HEK293 (cell line): Measurements from ENCODE around the gene EXD3.
A peak's percentile ranks its signal among the peaks of the same experiment; 100 is the strongest.

Source experiments
- CTCF ChIA-PET: fragments of 350-600 bp; formaldehyde crosslinking; extraction: SDS; loops from one replicate; lab custom pipeline; 2021; ENCODE audit warnings: antibody characterized with exemption; lab: Yijun Ruan, JAX
- POLR2A ChIA-PET: fragments of 300-600 bp; formaldehyde crosslinking; extraction: SDS; loops from one replicate; lab custom pipeline; 2020; ENCODE audit warnings: antibody characterized with exemption, inconsistent platforms; lab: Yijun Ruan, JAX
- H3K27ac ChIP-seq: fragments of 200-500 bp; sonication (Bioruptor generic); 2 replicates; pipeline ENCODE4 v1.5.1; 2014; ENCODE audit warnings: low read depth, low read length, control low read depth, inconsistent platforms; ENCODE audit errors: extremely low read depth
- H3K36me3 ChIP-seq, 2 experiments: fragments of 200-500 bp in 1 of 2; sonication (Bioruptor generic) in 1 of 2; 1 replicate in 1 of 2; 2 replicates in 1 of 2; pipeline ENCODE4 v1.5.1; 2014 to 2017; ENCODE audit warnings: inconsistent platforms in 2 of 2, low read length in 2 of 2; ENCODE audit not compliant: control insufficient read depth in 2 of 2, insufficient read depth in 1 of 2
- H3K4me1 ChIP-seq: fragments of 200-500 bp; sonication (Bioruptor generic); 2 replicates; pipeline ENCODE4 v1.5.1; 2014; ENCODE audit warnings: mild to moderate bottlenecking, low read length, inconsistent platforms; ENCODE audit not compliant: control insufficient read depth, insufficient read depth
- H3K4me3 ChIP-seq: 2 replicates; pipeline ENCODE4 v1.5.1; 2011; ENCODE audit warnings: low read depth, mild to moderate bottlenecking, control low read depth, low read length, moderate library complexity
- H3K9me3 ChIP-seq: fragments of 200-500 bp; sonication (Bioruptor generic); 2 replicates; pipeline ENCODE4 v1.5.1; 2014; ENCODE audit warnings: low read depth, low read length, inconsistent platforms; ENCODE audit not compliant: control insufficient read depth, insufficient read depth
- GLI2 ChIP-seq: fragments of 450-650 bp; formaldehyde crosslinking; IDR thresholded peaks from 2 replicates; pipeline ENCODE4; 2017; ENCODE audit warnings: missing biosample characterization, missing genetic modification characterization, low read depth, borderline replicate concordance
- GLI4 ChIP-seq: fragments of 450-650 bp; formaldehyde crosslinking; IDR thresholded peaks from 2 replicates; pipeline ENCODE4 v1.5.1; 2016; ENCODE audit warnings: missing biosample characterization, missing genetic modification characterization
- SALL2 ChIP-seq: fragments of 450-650 bp; formaldehyde crosslinking; IDR thresholded peaks from 2 replicates; pipeline ENCODE4 v1.5.0; 2017; ENCODE audit warnings: missing biosample characterization, mild to moderate bottlenecking, missing genetic modification characterization, borderline replicate concordance
- TCF7L2 ChIP-seq: IDR thresholded peaks from 2 replicates; pipeline ENCODE4 v1.6.1; 2011; ENCODE audit warnings: low read depth, mild to moderate bottlenecking, inconsistent platforms, low read length, moderate library complexity, borderline replicate concordance
- ZNF10 ChIP-seq: fragments of 450-650 bp; formaldehyde crosslinking; IDR thresholded peaks from 2 replicates; pipeline ENCODE4 v1.5.1; 2017; ENCODE audit warnings: missing biosample characterization, missing genetic modification characterization
- ZNF133 ChIP-seq: fragments of 450-650 bp; formaldehyde crosslinking; IDR thresholded peaks from 2 replicates; pipeline ENCODE4 v1.5.1; 2016; ENCODE audit warnings: missing biosample characterization, missing genetic modification characterization
- ZNF146 ChIP-seq: fragments of 450-650 bp; formaldehyde crosslinking; IDR thresholded peaks from 2 replicates; pipeline ENCODE4 v1.5.1; 2016; ENCODE audit warnings: missing biosample characterization, missing genetic modification characterization
- ZNF274 ChIP-seq, 2 experiments: fragments of 200-500 bp in 1 of 2; fragments of 450-650 bp in 1 of 2; sonication (Bioruptor generic) in 1 of 2; formaldehyde crosslinking in 1 of 2; IDR thresholded peaks; 2 replicates each; pipeline versions ENCODE4 v1.5.1 to v1.6.1; 2014 to 2016; ENCODE audit warnings: borderline replicate concordance in 1 of 2, inconsistent platforms in 1 of 2, low read length in 1 of 2, missing biosample characterization in 1 of 2, missing genetic modification characterization in 1 of 2
- ZNF324 ChIP-seq: fragments of 450-650 bp; formaldehyde crosslinking; IDR thresholded peaks from 2 replicates; pipeline ENCODE4 v1.5.1; 2016; ENCODE audit warnings: missing biosample characterization, missing genetic modification characterization
- ZNF335 ChIP-seq: fragments of 450-650 bp; formaldehyde crosslinking; conservative IDR thresholded peaks from 2 replicates; pipeline ENCODE4 v1.5.1; 2016; ENCODE audit warnings: missing biosample characterization, missing genetic modification characterization
- ZNF423 ChIP-seq: fragments of 450-650 bp; formaldehyde crosslinking; IDR thresholded peaks from 2 replicates; pipeline ENCODE4 v1.5.1; 2016; ENCODE audit warnings: missing biosample characterization, missing genetic modification characterization
- ZNF544 ChIP-seq: fragments of 450-650 bp; formaldehyde crosslinking; IDR thresholded peaks from 2 replicates; pipeline ENCODE4 v1.5.0; 2017; ENCODE audit warnings: missing biosample characterization, missing genetic modification characterization
- ZNF548 ChIP-seq: fragments of 450-650 bp; formaldehyde crosslinking; IDR thresholded peaks from 2 replicates; pipeline ENCODE4 v1.5.1; 2016; ENCODE audit warnings: missing biosample characterization, missing genetic modification characterization
- ZNF549 ChIP-seq: fragments of 450-650 bp; IDR thresholded peaks from 2 replicates; pipeline ENCODE4 v1.5.1; 2018; ENCODE audit warnings: missing biosample characterization, missing genetic modification characterization, mild to moderate bottlenecking, inconsistent platforms, moderate library complexity
- ZNF747 ChIP-seq: fragments of 450-650 bp; formaldehyde crosslinking; IDR thresholded peaks from 2 replicates; pipeline ENCODE4 v1.5.1; 2016; ENCODE audit warnings: missing biosample characterization, missing genetic modification characterization
- ZNF843 ChIP-seq: fragments of 450-650 bp; formaldehyde crosslinking; IDR thresholded peaks from 2 replicates; pipeline ENCODE4 v1.5.1; 2016; ENCODE audit warnings: missing biosample characterization, missing genetic modification characterization
- TF ChIP-seq, protein P1 (sequence below): fragments of 450-650 bp; formaldehyde crosslinking; IDR thresholded peaks from 2 replicates; pipeline ENCODE4 v1.5.1; 2017; ENCODE audit warnings: missing biosample characterization, missing genetic modification characterization
- TF ChIP-seq, protein P2 (sequence below): IDR thresholded peaks from 2 replicates; pipeline ENCODE4 v1.6.1; 2011; ENCODE audit warnings: mild to moderate bottlenecking, low read depth, low read length, borderline replicate concordance
- TF ChIP-seq, protein P3 (sequence below): fragments of 450-650 bp; formaldehyde crosslinking; IDR thresholded peaks from 2 replicates; pipeline ENCODE4 v1.5.1; 2016; ENCODE audit warnings: missing biosample characterization, missing genetic modification characterization
- TF ChIP-seq, protein P4 (sequence below): fragments of 450-650 bp; formaldehyde crosslinking; IDR thresholded peaks from 2 replicates; pipeline ENCODE4 v1.5.1; 2017; ENCODE audit warnings: missing biosample characterization, mild to moderate bottlenecking, missing genetic modification characterization, moderate library complexity
- TF ChIP-seq, protein P5 (sequence below): fragments of 450-650 bp; formaldehyde crosslinking; IDR thresholded peaks from 2 replicates; pipeline ENCODE4 v1.5.1; 2016; ENCODE audit warnings: missing biosample characterization, missing genetic modification characterization

Gene EXD3

DNA sequence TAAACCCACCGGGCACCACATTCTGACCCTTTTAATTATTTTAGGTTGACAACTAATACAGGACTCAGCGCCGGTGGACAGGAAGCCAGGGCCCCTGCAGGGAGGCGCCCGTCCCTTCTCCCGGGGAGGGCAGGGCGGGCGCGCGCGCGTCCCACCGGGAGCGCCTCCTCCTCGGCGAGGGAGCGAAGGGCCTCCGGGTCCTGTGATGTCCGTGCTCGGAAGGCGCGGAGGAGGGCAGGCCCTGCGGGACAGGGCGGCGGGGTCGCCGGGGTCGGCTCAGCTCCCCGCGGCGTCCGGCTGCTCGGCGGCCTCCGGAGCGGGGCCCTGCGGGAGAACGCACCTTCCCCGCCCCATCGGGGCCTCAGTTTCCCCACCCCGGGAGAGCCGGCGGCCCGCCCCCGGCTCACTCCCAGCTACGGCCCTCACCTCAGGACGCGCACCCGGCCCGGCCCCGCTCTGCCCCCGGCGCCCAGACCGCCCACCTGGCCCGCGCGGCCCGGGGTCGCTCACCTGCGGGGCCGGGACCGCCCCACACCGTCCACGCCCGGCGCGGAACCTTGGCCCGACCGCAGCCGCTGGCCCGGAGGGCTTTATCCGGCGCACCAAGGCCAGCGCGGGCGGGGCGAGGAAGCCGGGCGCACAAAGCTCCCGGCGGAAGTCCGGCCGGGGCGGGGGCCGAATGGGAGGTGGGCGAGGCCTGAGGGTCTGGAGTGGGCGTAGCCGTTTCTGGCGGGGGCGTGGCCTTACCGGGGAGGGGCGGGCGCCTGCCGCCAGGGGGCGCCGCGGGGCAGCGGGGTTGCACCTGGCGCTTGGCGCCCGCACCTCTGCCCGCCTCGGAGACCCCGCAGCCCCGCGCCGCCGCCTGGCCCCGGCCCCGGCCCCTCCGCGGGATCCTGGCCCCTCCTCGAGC lies at the start of gene EXD3, which contains the start of gene NOXA1 (continued):
- TF ChIP-seq ZNF747 (tag by site-specific recombination): no peak
- TF ChIP-seq, protein P1, sequence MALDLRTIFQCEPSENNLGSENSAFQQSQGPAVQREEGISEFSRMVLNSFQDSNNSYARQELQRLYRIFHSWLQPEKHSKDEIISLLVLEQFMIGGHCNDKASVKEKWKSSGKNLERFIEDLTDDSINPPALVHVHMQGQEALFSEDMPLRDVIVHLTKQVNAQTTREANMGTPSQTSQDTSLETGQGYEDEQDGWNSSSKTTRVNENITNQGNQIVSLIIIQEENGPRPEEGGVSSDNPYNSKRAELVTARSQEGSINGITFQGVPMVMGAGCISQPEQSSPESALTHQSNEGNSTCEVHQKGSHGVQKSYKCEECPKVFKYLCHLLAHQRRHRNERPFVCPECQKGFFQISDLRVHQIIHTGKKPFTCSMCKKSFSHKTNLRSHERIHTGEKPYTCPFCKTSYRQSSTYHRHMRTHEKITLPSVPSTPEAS: peak; percentile 19; the same call in 1 of the 2 replicates
- no peak for TF ChIP-seq ZNF549 (tag by site-specific recombination)
- TF ChIP-seq, protein P2, sequence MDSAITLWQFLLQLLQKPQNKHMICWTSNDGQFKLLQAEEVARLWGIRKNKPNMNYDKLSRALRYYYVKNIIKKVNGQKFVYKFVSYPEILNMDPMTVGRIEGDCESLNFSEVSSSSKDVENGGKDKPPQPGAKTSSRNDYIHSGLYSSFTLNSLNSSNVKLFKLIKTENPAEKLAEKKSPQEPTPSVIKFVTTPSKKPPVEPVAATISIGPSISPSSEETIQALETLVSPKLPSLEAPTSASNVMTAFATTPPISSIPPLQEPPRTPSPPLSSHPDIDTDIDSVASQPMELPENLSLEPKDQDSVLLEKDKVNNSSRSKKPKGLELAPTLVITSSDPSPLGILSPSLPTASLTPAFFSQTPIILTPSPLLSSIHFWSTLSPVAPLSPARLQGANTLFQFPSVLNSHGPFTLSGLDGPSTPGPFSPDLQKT: peak; percentile 35; the same call in 1 of the 2 replicates
- TF ChIP-seq ZNF146 (tag by site-specific recombination): peak; percentile 69; the same call in 1 of the 2 replicates
- TF ChIP-seq TCF7L2: no peak
- no peak for TF ChIP-seq ZNF548 (tag by site-specific recombination)

DNA sequence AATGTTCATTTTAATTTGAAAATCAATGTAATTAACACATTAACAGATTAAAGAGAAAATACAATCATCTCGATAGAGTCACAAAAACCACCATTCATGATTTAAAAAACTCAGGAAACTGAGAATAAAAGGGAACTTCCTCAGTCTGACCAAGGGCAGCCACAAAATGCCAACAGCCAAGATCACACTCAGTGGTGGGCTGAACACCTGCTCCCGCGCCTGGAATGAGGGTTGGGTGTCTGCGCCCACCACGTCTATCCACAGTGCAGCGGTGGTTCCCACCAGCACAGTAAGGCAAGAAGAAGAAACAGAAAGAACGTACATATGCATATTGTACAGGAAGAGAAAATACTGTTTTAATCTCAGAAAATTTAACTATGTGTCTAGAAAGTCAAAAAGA lies 47.8 kb upstream of the EXD3 start:
- H3K36me3 ChIP-seq: no peaks in the 10 kb centered on the region
- TF ChIP-seq, protein P3, sequence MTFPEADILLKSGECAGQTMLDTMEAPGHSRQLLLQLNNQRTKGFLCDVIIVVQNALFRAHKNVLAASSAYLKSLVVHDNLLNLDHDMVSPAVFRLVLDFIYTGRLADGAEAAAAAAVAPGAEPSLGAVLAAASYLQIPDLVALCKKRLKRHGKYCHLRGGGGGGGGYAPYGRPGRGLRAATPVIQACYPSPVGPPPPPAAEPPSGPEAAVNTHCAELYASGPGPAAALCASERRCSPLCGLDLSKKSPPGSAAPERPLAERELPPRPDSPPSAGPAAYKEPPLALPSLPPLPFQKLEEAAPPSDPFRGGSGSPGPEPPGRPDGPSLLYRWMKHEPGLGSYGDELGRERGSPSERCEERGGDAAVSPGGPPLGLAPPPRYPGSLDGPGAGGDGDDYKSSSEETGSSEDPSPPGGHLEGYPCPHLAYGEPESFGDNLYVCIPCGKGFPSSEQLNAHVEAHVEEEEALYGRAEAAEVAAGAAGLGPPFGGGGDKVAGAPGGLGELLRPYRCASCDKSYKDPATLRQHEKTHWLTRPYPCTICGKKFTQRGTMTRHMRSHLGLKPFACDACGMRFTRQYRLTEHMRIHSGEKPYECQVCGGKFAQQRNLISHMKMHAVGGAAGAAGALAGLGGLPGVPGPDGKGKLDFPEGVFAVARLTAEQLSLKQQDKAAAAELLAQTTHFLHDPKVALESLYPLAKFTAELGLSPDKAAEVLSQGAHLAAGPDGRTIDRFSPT: no peak
- TF ChIP-seq ZNF843 (no peak), GLI2 (no peak), ZNF274 (IDR thresholded peaks at IDR 0.05; ENCODE audit: low read length) (no peak), ZNF274 (tag by site-specific recombination; IDR thresholded peaks at IDR 0.05; ENCODE audit: borderline replicate concordance) (no peak), GLI4 (no peak), ZNF10 (tag by site-specific recombination) (no peak), ZNF324 (tag by site-specific recombination) (no peak)
- TF ChIP-seq, protein P4, sequence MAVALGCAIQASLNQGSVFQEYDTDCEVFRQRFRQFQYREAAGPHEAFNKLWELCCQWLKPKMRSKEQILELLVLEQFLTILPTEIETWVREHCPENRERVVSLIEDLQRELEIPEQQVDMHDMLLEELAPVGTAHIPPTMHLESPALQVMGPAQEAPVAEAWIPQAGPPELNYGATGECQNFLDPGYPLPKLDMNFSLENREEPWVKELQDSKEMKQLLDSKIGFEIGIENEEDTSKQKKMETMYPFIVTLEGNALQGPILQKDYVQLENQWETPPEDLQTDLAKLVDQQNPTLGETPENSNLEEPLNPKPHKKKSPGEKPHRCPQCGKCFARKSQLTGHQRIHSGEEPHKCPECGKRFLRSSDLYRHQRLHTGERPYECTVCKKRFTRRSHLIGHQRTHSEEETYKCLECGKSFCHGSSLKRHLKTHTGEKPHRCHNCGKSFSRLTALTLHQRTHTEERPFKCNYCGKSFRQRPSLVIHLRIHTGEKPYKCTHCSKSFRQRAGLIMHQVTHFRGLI (tag by site-specific recombination): no peak
- TF ChIP-seq, all 188 proteins: peak for 0
- H3K4me1 ChIP-seq: no peaks in the 10 kb centered on the region
- ChIA-PET POLR2A (interaction anchor here (0.9 kb wide), 1 partner anchor 12 kb away, joined by 3 read pairs; the partner anchor contains the start of gene NSMF), CTCF (interaction anchor here (1.1 to 1.3 kb wide), 3 partner anchors 25 to 184 kb away, joined by 3 read pairs; no protein-coding TSS in a partner anchor)
- no peaks in the 10 kb centered on the region for H3K9me3 ChIP-seq
- no peak overlapping the region for H3K27ac ChIP-seq
- no peak overlapping the region for H3K4me3 ChIP-seq

DNA sequence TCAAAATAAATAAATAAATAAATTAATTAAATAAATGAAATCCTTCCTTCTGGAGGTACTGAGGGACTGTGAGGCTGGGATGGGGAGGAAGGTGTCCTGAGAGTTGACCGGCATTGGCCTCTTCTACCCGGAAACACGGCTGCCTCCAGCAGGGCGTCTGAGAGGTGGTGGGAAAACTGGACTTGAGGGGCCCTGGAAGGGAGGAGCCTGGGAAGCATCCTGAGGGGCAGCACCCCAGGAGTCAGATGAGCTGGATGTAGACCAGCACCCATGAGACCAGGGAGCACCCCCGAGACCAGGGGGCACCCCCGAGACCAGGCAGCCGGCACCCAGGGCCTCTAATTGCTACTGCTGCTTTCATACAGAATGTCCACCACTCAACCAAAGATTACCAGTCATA lies 44.9 kb upstream of the EXD3 start:
- Histone ChIP-seq H3K4me3 (no peak overlapping the region), H3K9me3 (no peaks in the 10 kb centered on the region), H3K27ac (no peak overlapping the region), H3K36me3 (no peaks in the 10 kb centered on the region), H3K4me1 (no peaks in the 10 kb centered on the region)
- CTCF ChIA-PET: interaction anchor here (0.6 to 0.7 kb wide), 2 partner anchors 46 to 87 kb away, joined by 3 read pairs; no protein-coding TSS in a partner anchor
- POLR2A ChIA-PET: no interaction called here
- TF ChIP-seq ZNF423 (tag by site-specific recombination) (no peak), ZNF133 (no peak), SALL2 (no peak), ZNF544 (tag by site-specific recombination) (no peak), ZNF335 (tag by site-specific recombination) (no peak)
- TF ChIP-seq, protein P5, sequence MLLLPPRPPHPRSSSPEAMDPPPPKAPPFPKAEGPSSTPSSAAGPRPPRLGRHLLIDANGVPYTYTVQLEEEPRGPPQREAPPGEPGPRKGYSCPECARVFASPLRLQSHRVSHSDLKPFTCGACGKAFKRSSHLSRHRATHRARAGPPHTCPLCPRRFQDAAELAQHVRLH (tag by site-specific recombination): no peak
- TF ChIP-seq, protein P3: no peak
- TF ChIP-seq, protein P1: no peak
